ENCODE measurements around the gene STAU1. TPM values are rescaled to one million over a fixed set of nuclear protein-coding genes. Genes with fewer than 3 reads are reported as not detected.
"Not testable (repeated sequence)": the region's sequence is repeated elsewhere in the genome, so short reads cannot be mapped to it uniquely, and the experiment has no call there.

Gene STAU1
- polyA plus RNA-seq, 2 donors, result 19.2 to 30.4 TPM

DNA sequence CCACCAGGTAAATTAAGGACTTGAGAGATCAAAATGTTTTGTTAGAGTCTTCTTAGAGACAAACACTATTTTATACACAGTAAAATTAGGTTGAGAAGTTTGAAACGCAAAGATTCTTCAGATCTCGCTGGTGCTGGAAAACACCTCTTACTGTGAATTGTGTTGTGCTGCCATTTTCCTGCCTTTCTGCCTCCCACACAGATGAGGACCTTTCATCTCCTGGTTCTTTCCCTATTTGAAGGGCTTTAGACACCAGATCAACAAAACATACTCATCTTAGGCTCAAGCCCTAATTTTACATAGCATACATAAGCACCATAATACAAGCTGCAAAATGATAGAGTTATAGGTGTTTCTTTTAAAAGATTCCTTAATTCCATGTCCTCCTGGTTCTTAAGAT is 18.6 kb downstream of the STAU1 start:
- Histone ChIP-seq H3K27ac (ENCODE audit: low read depth in 2 of 2, low read length in 1 of 2) (no peak overlapping the region), H3K9me3 (ENCODE audit: control insufficient read depth in 2 of 2, insufficient read depth in 1 of 2, low read depth in 1 of 2, low read length in 1 of 2) (no peaks in the 10 kb centered on the region), H3K4me3 (ENCODE audit: low read depth in 1 of 2, low read length in 2 of 2) (no peak overlapping the region), H3K27me3 (ENCODE audit: control insufficient read depth in 1 of 2, insufficient read depth in 2 of 2, low read length in 2 of 2) (no peaks in the 10 kb centered on the region), H3K4me1 (ENCODE audit: control insufficient read depth in 2 of 2, insufficient read depth in 2 of 2, low read length in 1 of 2) (peaks cover 0 to 2% of the 10 kb centered on the region in 2 donors), H3K36me3 (ENCODE audit: control insufficient read depth in 2 of 2, insufficient read depth in 2 of 2, low read length in 1 of 2) (peaks cover 0 to 4% of the 10 kb centered on the region in 2 donors)
- WGBS, 2 donors, result 83 to 91% methylated on average over 2 of the region's 2 CpGs

DNA sequence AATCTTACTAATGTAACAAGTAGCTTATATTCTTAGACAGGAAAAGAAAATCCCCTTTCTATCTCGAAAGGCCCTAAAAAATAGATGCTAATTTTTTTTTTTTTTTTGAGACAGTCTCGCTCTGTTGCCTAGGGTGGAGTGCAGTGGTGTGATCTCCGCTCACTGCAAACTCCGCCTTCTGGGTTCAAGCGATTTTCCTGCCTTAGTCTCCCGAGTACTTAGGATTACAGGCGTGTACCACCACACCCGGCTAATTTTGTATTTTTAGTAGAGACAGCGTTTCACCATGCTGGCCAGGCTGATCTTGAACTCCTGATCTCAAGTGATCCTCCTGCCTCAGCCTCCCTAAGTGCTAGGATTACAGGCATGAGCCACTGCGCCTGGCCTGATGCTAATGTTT is 19.3 kb downstream of the STAU1 start:
- not testable (repeated sequence) for H3K27ac ChIP-seq (ENCODE audit: low read depth in 2 of 2, low read length in 1 of 2); H3K36me3 ChIP-seq (ENCODE audit: control insufficient read depth in 2 of 2, insufficient read depth in 2 of 2, low read length in 1 of 2); H3K4me3 ChIP-seq (ENCODE audit: low read depth in 1 of 2, low read length in 2 of 2); H3K27me3 ChIP-seq (ENCODE audit: control insufficient read depth in 1 of 2, insufficient read depth in 2 of 2, low read length in 2 of 2); H3K4me1 ChIP-seq (ENCODE audit: control insufficient read depth in 2 of 2, insufficient read depth in 2 of 2, low read length in 1 of 2); H3K9me3 ChIP-seq (ENCODE audit: control insufficient read depth in 2 of 2, insufficient read depth in 1 of 2, low read depth in 1 of 2, low read length in 1 of 2)
- WGBS, 2 donors, result 89 to 92% methylated on average over 10 of the region's 10 CpGs

DNA sequence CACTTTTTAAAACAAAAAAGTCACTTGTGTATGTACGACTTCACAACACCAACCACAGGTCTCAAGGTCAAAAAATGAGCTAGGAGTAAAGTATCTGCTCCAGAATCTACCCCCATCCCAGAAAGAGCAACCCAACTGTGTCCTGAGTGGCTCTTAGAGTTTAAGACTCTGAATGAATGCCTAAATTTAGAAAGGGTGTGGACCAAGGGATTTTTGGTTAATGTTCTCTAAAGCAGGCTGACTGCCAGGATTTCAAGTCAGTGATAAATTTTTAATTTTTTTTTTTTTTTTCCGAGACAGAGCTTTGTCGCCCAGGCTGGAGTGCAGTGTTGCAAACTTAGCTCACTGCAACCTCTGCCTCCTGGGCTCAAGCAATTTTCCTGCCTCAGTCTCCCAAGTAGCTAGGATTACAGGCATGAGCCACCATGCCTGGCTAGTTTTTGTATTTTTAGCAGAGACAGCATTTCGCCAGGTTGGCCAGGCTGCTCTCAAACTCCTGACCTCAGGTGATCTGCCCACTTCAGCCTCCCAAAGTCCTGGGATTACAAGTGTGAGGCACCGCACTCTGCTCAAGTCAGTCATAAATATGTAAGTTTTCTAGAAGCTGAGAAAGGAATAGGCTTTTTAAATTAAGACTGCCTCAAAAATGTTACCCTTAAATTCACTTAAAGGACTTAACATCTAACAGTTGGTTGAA is 20.2 kb downstream of the STAU1 start:
- H3K9me3 ChIP-seq (ENCODE audit: control insufficient read depth in 2 of 2, insufficient read depth in 1 of 2, low read depth in 1 of 2, low read length in 1 of 2), result no peaks in the 10 kb centered on the region
- 46 to 53% methylated on average over 5 of the region's 5 CpGs for WGBS, 2 donors
- H3K27ac ChIP-seq (ENCODE audit: low read depth in 2 of 2, low read length in 1 of 2), result no peak overlapping the region
- peaks cover 0 to 4% of the 10 kb centered on the region in 2 donors for H3K36me3 ChIP-seq (ENCODE audit: control insufficient read depth in 2 of 2, insufficient read depth in 2 of 2, low read length in 1 of 2)
- H3K4me1 ChIP-seq (ENCODE audit: control insufficient read depth in 2 of 2, insufficient read depth in 2 of 2, low read length in 1 of 2), result peaks cover 0 to 2% of the 10 kb centered on the region in 2 donors
- H3K27me3 ChIP-seq (ENCODE audit: control insufficient read depth in 1 of 2, insufficient read depth in 2 of 2, low read length in 2 of 2), result no peaks in the 10 kb centered on the region
- H3K4me3 ChIP-seq (ENCODE audit: low read depth in 1 of 2, low read length in 2 of 2), result no peak overlapping the region

DNA sequence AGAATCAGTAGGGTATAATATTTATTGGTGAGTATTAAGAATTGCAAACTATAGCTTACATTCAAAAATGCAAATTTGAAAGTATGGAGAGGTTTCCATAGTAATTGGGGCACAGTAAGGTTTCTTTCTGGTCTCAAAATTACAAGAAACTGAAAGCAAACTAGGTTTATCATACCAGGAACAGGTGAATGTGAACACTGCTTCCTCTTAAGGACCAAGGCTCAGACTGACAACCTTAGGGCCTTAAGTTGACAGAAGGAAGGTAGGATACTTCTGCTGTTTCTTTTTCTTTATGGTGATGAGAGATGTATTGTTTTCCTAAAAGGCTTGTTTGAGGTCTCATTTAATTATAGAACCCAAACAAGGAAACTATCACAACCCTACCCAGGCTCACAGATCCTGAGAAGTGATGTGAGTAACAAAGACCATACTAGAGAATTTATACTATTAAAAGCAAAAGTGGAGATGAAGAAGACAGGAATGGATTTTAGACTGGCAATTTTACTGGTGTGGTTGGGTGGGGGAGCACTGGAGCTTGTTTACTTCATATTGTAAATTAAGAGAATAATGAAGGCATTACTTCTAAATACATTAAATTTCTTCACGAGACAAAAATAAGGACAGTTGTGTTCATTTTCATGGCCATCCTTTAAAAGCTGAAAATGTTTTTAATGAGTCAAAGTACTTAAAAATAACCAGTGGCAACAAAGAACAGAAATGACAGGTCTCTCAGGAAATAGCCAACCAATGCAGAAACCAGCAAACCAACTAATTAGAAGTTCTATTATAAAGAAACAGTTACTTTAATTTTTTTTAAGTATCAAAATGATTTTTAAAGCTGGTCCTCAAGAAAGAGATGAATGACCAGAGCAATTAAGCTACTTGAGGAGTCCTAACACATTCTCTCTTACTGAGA is 21.3 kb downstream of the STAU1 start:
- H3K36me3 ChIP-seq (ENCODE audit: control insufficient read depth in 2 of 2, insufficient read depth in 2 of 2, low read length in 1 of 2), result peaks cover 0 to 4% of the 10 kb centered on the region in 2 donors
- no peaks in the 10 kb centered on the region for H3K27me3 ChIP-seq (ENCODE audit: control insufficient read depth in 1 of 2, insufficient read depth in 2 of 2, low read length in 2 of 2)
- H3K4me1 ChIP-seq (ENCODE audit: control insufficient read depth in 2 of 2, insufficient read depth in 2 of 2, low read length in 1 of 2), result peaks cover 0 to 2% of the 10 kb centered on the region in 2 donors
- WGBS, 2 donors, result 73 to 74% methylated on average over 1 of the region's 1 CpG
- H3K9me3 ChIP-seq (ENCODE audit: control insufficient read depth in 2 of 2, insufficient read depth in 1 of 2, low read depth in 1 of 2, low read length in 1 of 2), result no peaks in the 10 kb centered on the region
- no peak overlapping the region for H3K27ac ChIP-seq (ENCODE audit: low read depth in 2 of 2, low read length in 1 of 2)
- H3K4me3 ChIP-seq (ENCODE audit: low read depth in 1 of 2, low read length in 2 of 2), result no peak overlapping the region

DNA sequence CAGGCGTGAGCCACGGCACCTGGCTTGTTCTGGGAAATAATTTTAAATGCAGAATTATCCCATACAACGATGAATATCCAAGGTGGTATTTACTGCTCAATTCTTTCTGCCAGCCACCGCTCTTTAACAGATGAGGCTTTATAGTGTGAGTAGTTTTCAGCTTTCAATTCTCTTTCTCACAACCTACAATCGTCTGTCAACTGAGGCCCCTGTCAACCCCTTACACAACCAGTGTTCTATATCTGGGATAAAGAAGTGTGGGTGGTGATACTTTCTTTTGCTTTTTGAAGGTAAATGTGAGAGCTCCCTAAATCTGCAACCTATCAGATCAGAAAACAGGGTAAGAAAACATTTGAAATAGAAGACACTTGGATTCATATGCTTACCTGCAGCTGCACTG is 22.5 kb downstream of the STAU1 start:
- Histone ChIP-seq H3K27ac (ENCODE audit: low read depth in 2 of 2, low read length in 1 of 2) (no peak overlapping the region), H3K4me1 (ENCODE audit: control insufficient read depth in 2 of 2, insufficient read depth in 2 of 2, low read length in 1 of 2) (peaks cover 0 to 2% of the 10 kb centered on the region in 2 donors), H3K36me3 (ENCODE audit: control insufficient read depth in 2 of 2, insufficient read depth in 2 of 2, low read length in 1 of 2) (peaks cover 0 to 4% of the 10 kb centered on the region in 2 donors), H3K9me3 (ENCODE audit: control insufficient read depth in 2 of 2, insufficient read depth in 1 of 2, low read depth in 1 of 2, low read length in 1 of 2) (no peaks in the 10 kb centered on the region), H3K27me3 (ENCODE audit: control insufficient read depth in 1 of 2, insufficient read depth in 2 of 2, low read length in 2 of 2) (no peaks in the 10 kb centered on the region), H3K4me3 (ENCODE audit: low read depth in 1 of 2, low read length in 2 of 2) (no peak overlapping the region)
- WGBS, 2 donors, result 89 to 90% methylated on average over 5 of the region's 5 CpGs

DNA sequence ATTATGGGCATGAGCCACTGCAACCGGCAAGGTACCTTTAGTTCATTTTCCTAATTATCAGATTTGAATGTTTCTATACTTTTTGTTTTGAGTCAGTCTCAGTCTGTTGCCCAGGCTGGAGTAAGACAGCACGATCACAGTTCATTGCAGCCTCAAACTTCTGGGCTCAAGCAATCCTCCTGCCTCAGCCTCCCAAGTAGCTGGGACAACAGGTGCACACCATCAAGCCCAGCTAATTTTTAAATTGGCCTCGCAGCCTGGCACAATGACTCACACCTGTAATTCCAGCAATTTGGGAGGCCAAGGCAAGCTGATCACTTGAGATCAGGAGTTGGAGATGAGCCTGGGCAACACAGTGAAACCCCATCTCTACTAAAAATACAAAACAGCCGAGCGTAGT is 24.4 kb downstream of the STAU1 start:
- Histone ChIP-seq H3K9me3 (ENCODE audit: control insufficient read depth in 2 of 2, insufficient read depth in 1 of 2, low read depth in 1 of 2, low read length in 1 of 2) (no peaks in the 10 kb centered on the region), H3K27ac (ENCODE audit: low read depth in 2 of 2, low read length in 1 of 2) (no peak overlapping the region), H3K4me1 (ENCODE audit: control insufficient read depth in 2 of 2, insufficient read depth in 2 of 2, low read length in 1 of 2) (peaks cover 0 to 2% of the 10 kb centered on the region in 2 donors), H3K4me3 (ENCODE audit: low read depth in 1 of 2, low read length in 2 of 2) (no peak overlapping the region), H3K27me3 (ENCODE audit: control insufficient read depth in 1 of 2, insufficient read depth in 2 of 2, low read length in 2 of 2) (no peaks in the 10 kb centered on the region), H3K36me3 (ENCODE audit: control insufficient read depth in 2 of 2, insufficient read depth in 2 of 2, low read length in 1 of 2) (peaks cover 0 to 4% of the 10 kb centered on the region in 2 donors)
- 86 to 94% methylated on average over 5 of the region's 5 CpGs for WGBS, 2 donors

DNA sequence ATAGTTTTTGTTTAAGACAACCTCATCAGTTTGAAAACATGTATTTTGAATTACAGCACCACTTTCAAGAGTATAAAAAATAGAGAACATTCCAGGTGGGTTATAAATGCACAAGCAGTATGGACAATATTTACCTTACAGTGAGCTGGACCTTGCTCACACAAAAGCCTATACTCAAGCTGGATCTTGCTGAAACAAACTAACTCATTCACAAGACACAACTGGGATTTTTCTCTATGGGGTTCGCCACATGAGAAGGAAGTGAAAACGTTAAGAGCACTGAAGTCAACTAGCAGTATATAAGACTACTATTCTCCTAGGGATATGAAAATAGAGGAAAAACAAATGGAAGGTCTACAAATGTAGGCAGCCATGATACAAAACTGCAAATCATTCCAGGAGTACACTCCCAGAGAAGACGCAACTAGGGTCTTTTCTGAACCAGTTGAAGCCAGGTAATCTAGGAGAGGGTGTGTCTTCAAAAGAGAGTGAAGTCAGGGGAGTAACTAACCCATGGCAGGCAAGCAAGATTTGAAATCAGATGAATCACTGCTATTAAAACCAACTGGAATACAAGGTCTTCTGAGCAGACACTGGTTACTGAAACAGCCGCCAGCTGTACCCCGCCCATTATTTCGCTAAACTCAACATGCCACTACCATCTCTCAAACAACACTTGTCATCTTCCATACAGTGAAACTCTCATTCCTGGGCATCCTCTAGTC is 26.5 kb downstream of the STAU1 start:
- H3K27ac ChIP-seq (ENCODE audit: low read depth in 2 of 2, low read length in 1 of 2), result peak overlapping the region in 1 of 2 donors; percentile 1

DNA sequence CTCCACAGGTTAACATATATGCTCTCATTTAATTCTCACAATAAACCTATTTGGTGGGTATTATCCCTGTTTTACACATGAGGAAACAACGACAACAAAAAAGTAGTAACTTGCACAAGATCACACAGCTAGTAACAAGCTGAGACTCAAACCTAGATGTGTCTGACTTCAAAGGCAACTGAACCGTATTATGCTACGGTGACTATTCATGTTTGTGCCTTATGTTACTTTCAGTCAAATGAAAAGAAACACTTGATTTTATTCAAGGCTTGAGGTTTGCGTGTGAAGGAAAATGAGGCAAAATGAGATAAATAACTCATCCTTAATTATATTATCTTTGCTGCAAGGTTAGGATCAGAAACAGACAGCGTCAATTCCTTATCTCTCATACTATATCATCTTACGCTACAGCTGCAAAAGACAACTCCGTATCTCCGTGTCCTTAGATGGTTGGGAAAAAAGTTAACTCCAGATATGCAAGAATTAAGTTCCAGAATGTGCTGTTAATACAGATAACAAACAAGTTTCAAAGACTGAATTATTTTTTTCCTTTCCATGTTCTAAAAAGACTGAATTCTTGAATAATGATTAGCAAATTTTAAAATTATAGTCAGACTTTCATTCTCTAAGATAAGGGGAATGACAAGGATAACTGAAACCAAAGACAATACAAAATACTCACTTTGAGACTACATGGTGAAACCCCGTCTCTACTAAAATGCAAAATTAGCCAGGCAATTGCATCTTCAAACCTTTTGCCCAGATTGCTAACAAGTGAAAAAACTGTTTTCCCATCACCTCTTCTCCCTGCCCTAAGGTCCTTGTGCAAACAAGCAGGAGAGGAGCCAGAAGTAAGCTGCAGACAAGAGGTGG is 27.8 kb downstream of the STAU1 start:
- no peaks in the 10 kb centered on the region for H3K4me1 ChIP-seq (ENCODE audit: control insufficient read depth in 2 of 2, insufficient read depth in 2 of 2, low read length in 1 of 2)
- H3K27ac ChIP-seq (ENCODE audit: low read depth in 2 of 2, low read length in 1 of 2), result no peak overlapping the region
- H3K36me3 ChIP-seq (ENCODE audit: control insufficient read depth in 2 of 2, insufficient read depth in 2 of 2, low read length in 1 of 2), result peaks cover 0 to 2% of the 10 kb centered on the region in 2 donors
- no peaks in the 10 kb centered on the region for H3K9me3 ChIP-seq (ENCODE audit: control insufficient read depth in 2 of 2, insufficient read depth in 1 of 2, low read depth in 1 of 2, low read length in 1 of 2)
- H3K4me3 ChIP-seq (ENCODE audit: low read depth in 1 of 2, low read length in 2 of 2), result no peak overlapping the region
- no peaks in the 10 kb centered on the region for H3K27me3 ChIP-seq (ENCODE audit: control insufficient read depth in 1 of 2, insufficient read depth in 2 of 2, low read length in 2 of 2)
- 83 to 89% methylated on average over 9 of the region's 9 CpGs for WGBS, 2 donors

More for the DNA sequence above, 26.5 kb downstream of the STAU1 start:
- peaks cover 0 to 4% of the 10 kb centered on the region in 2 donors for H3K36me3 ChIP-seq (ENCODE audit: control insufficient read depth in 2 of 2, insufficient read depth in 2 of 2, low read length in 1 of 2)
- no peak overlapping the region for H3K4me3 ChIP-seq (ENCODE audit: low read depth in 1 of 2, low read length in 2 of 2)
- H3K4me1 ChIP-seq (ENCODE audit: control insufficient read depth in 2 of 2, insufficient read depth in 2 of 2, low read length in 1 of 2), result no peaks in the 10 kb centered on the region
- 73 to 78% methylated on average over 6 of the region's 6 CpGs for WGBS, 2 donors
- H3K27me3 ChIP-seq (ENCODE audit: control insufficient read depth in 1 of 2, insufficient read depth in 2 of 2, low read length in 2 of 2), result no peaks in the 10 kb centered on the region
- H3K9me3 ChIP-seq (ENCODE audit: control insufficient read depth in 2 of 2, insufficient read depth in 1 of 2, low read depth in 1 of 2, low read length in 1 of 2), result no peaks in the 10 kb centered on the region

DNA sequence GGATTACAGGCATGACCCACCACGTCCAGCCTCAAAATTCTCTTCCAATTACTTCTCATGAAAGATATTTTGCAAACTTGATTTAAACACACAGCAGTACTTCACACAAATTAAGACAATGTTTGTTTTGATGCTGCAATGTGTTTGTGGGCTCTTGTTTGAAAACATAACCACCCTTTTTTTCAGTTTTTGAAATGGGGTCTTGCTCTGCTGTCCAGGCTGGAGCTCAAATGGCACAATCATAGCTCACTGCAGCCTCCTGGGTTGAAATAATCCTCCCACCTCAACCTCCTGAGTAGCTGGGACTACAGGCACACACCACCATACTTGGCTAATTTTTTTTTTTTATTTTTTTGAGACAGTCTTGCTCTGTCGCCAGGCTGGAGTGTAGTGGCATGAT is 31.0 kb downstream of the STAU1 start:
- Histone ChIP-seq H3K36me3 (ENCODE audit: control insufficient read depth in 2 of 2, insufficient read depth in 2 of 2, low read length in 1 of 2) (peaks cover 0 to 3% of the 10 kb centered on the region in 2 donors), H3K4me3 (ENCODE audit: low read depth in 1 of 2, low read length in 2 of 2) (no peak overlapping the region), H3K9me3 (ENCODE audit: control insufficient read depth in 2 of 2, insufficient read depth in 1 of 2, low read depth in 1 of 2, low read length in 1 of 2) (no peaks in the 10 kb centered on the region), H3K27me3 (ENCODE audit: control insufficient read depth in 1 of 2, insufficient read depth in 2 of 2, low read length in 2 of 2) (no peaks in the 10 kb centered on the region), H3K27ac (ENCODE audit: low read depth in 2 of 2, low read length in 1 of 2) (no peak overlapping the region), H3K4me1 (ENCODE audit: control insufficient read depth in 2 of 2, insufficient read depth in 2 of 2, low read length in 1 of 2) (no peaks in the 10 kb centered on the region)
- 98% methylated on average over 2 of the region's 2 CpGs for WGBS, 2 donors
